Measurements from ENCODE around the gene SRSF11. TPM values are rescaled to one million over a fixed set of nuclear protein-coding genes. Genes with fewer than 3 reads are reported as not detected.
A peak's percentile ranks its signal among the peaks of the same experiment; 100 is the strongest.
"Not testable (repeated sequence)": the region's sequence is repeated elsewhere in the genome, so short reads cannot be mapped to it uniquely, and the experiment has no call there.

Gene SRSF11
- total RNA-seq, 2 experiments from 2014 or later, result 177 to 178 TPM

DNA sequence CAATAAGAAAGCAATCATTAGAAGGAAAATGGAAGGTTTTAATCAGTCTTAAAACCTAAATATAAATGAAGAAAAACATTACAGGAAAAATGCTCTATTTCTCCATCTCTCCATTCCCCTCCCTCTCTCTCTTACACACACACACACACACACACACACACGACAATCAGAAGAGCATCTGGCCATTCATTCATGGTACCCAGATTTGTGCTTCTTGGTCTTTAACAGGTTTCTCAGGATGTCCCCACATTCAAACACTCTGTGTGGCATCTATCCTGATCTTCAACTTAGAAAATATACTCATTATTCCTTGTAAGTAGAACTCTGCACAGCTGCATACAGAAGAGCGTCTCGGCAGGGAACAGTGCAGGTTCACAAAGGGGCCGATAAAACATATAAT, 16.6 kb upstream of the SRSF11 start:
- no peak for DNase-seq
- Mint-ChIP-seq H3K4me3 (peak overlapping the region; percentile 97), H3K9me3 (no peaks in the 10 kb centered on the region), H3K27ac (peak overlapping the region; percentile 99), H3K4me1 (peaks cover 62% of the 10 kb centered on the region), H3K27me3 (no peaks in the 10 kb centered on the region), H3K36me3 (ENCODE audit: low read depth) (peaks cover 19% of the 10 kb centered on the region)
- ChIA-PET CTCF (no interaction called here), POLR2A (interaction anchor here (0.7 to 11.1 kb wide), 9 partner anchors 9 to 876 kb away, joined by 3 to 123 read pairs (median 4); partner anchors contain the start of genes ANKRD13C, CTH, SRSF11 and ZRANB2)

GRCh38 chr1:70205071-70205433, 16.1 kb upstream of the SRSF11 start:
- H3K9me3 Mint-ChIP-seq, result no peaks in the 10 kb centered on the region
- H3K36me3 Mint-ChIP-seq (ENCODE audit: low read depth), result peaks cover 23% of the 10 kb centered on the region
- H3K4me1 Mint-ChIP-seq, result peaks cover 66% of the 10 kb centered on the region
- no peaks in the 10 kb centered on the region for H3K27me3 Mint-ChIP-seq
- ChIA-PET CTCF (no interaction called here), POLR2A (interaction anchor here (0.7 to 11.1 kb wide), 11 partner anchors 8 to 876 kb away, joined by 3 to 123 read pairs (median 8); partner anchors contain the start of genes ANKRD13C, CTH, SRSF11 and ZRANB2)
- no peak for DNase-seq
- H3K4me3 Mint-ChIP-seq, result peak overlapping the region; percentile 97
- H3K27ac Mint-ChIP-seq, result peak overlapping the region; percentile 99

DNA sequence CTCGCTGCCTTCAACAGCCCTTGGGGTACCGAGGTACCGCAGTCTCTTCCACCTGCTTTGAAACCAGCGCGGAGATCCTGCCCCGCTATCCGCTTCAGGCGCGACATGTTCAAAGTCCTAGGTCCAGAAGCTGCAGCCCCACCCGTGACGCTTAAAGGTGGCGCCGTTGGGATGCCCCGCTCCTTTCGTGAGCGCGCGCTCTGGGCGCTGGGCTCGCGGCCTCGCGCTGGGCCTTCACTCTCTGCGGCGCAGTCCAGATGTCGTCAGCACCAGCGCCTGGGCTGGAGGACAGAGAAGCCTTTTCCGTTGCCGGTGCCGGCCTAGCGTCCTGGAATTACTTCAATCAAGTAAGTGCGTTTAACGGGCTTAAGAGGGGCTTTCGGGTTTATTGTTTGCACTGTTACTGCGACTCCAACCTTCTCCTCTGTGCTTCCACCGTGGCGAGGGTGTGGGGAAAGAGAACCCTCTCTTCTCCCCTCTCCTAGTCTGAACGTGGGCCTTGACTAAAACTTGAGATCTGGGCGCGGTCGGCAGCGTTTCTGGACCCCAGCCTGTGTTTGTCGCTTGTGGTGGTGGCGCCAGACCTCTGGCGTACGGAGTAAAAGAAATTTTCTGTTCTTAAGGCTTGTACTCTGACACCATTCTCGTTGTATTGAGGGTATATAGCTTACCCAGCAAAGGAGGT, 15.6 kb upstream of the SRSF11 start, which contains the start of gene LRRC40:
Gene LRRC40 (minus strand): TSS at position 146 of the 685 bp plus-strand sequence. CDS start 39 bp downstream, at position 107.
- ChIA-PET POLR2A (interaction anchor here (0.9 to 11.1 kb wide), 13 partner anchors 9 to 1709 kb away, joined by 3 to 123 read pairs (median 7); partner anchors contain the start of genes ANKRD13C, CTH, DEPDC1 and SRSF11), CTCF (interaction anchor here (0.7 to 1.3 kb wide), 2 partner anchors 11 to 21 kb away, joined by 3 to 5 read pairs; no protein-coding TSS in a partner anchor)
- Mint-ChIP-seq H3K27me3 (no peaks in the 10 kb centered on the region), H3K27ac (peak within 1 kb of the TSS; percentile 99), H3K4me3 (peak within 1 kb of the TSS; percentile 97), H3K36me3 (ENCODE audit: low read depth) (peaks cover 21% of the 10 kb centered on the region), H3K4me1 (peaks cover 70% of the 10 kb centered on the region), H3K9me3 (no peaks in the 10 kb centered on the region)
- peak; percentile 97 for DNase-seq

- H3K4me1 Mint-ChIP-seq, result peaks cover 78% of the 10 kb centered on the region
- not testable (repeated sequence) for H3K9me3 Mint-ChIP-seq, DNase-seq, H3K27me3 Mint-ChIP-seq
- ChIA-PET CTCF (interaction anchor here (1.3 to 4.2 kb wide), 2 partner anchors 10 to 14 kb away, joined by 5 to 13 read pairs; partner anchors contain the start of gene SRSF11), POLR2A (interaction anchor here (0.6 to 11.1 kb wide), 12 partner anchors 9 to 1710 kb away, joined by 3 to 123 read pairs (median 6); partner anchors contain the start of genes ANKRD13C, CTH, DEPDC1 and SRSF11)
- peaks cover 18% of the 10 kb centered on the region for H3K36me3 Mint-ChIP-seq (ENCODE audit: low read depth)
- peak overlapping the region; percentile 99 for H3K27ac Mint-ChIP-seq
- peak overlapping the region; percentile 97 for H3K4me3 Mint-ChIP-seq
Measured at GRCh38 chr1:70206833-70207232, 14.3 kb upstream of the SRSF11 start.

DNA sequence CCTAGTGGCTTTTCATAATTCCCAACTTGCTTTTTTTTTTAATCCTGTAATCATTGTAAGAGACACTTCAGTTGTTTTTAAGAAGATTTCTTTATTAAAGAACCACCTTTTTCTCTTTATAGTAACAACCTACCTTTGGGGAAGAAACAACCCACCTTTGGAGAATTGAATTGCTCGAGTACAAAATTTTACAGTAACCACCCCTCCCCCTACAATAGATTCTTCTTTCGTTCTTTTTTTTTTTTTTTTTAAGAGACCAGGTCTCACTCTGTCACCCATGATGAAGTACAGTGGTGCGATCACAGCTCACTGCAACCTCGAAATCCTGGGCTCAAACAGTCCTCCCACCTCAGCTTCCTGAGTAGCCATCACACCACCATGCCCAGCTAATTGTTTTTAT, 13.7 kb upstream of the SRSF11 start:
- peak overlapping the region; percentile 97 for H3K4me3 Mint-ChIP-seq
- H3K36me3 Mint-ChIP-seq (ENCODE audit: low read depth), result peaks cover 18% of the 10 kb centered on the region
- H3K27ac Mint-ChIP-seq, result peak overlapping the region; percentile 65
- no peaks in the 10 kb centered on the region for H3K27me3 Mint-ChIP-seq
- ChIA-PET POLR2A (interaction anchor here (0.8 to 11.1 kb wide), 3 partner anchors 13 to 147 kb away, joined by 4 to 123 read pairs (median 27); partner anchors contain the start of genes ANKRD13C and SRSF11), CTCF (interaction anchor here (4.2 kb wide), 1 partner anchor 13 kb away, joined by 13 read pairs; the partner anchor contains the start of gene SRSF11)
- H3K4me1 Mint-ChIP-seq, result peaks cover 73% of the 10 kb centered on the region
- H3K9me3 Mint-ChIP-seq, result no peaks in the 10 kb centered on the region
- DNase-seq, result no peak

- Mint-ChIP-seq H3K4me1 (peaks cover 65% of the 10 kb centered on the region), H3K9me3 (no peaks in the 10 kb centered on the region), H3K36me3 (ENCODE audit: low read depth) (peaks cover 20% of the 10 kb centered on the region), H3K27ac (peak overlapping the region; percentile 26), H3K4me3 (no peak overlapping the region), H3K27me3 (no peaks in the 10 kb centered on the region)
- ChIA-PET POLR2A (interaction anchor here (1.2 to 11.1 kb wide), 4 partner anchors 12 to 203 kb away, joined by 5 to 123 read pairs (median 12); partner anchors contain the start of genes ANKRD13C, CTH and SRSF11), CTCF (interaction anchor here (4.2 kb wide), 1 partner anchor 12 kb away, joined by 13 read pairs; the partner anchor contains the start of gene SRSF11)
- DNase-seq, result no peak
Measured at GRCh38 chr1:70208292-70208691, 12.9 kb upstream of the SRSF11 start.

DNA sequence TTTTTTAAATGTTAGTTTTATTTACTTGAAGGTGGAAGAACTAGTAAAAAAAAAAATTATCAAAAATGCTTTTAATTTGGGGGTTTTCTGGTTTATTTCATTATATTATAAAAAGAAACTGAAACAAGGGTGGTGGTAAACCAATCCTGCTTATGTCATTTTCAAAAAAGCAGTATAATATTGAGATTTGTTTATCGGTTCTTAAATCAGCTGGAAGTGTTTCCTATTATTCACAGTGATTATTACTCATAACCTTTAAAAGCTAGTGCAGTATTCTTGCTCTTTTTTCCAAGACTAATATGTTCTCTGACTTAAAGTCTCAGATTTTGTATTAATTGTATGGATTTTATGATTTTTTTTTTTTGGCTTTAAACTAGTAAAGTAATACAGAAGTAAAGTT, 10.4 kb upstream of the SRSF11 start:
- no peaks in the 10 kb centered on the region for H3K9me3 Mint-ChIP-seq
- ChIA-PET CTCF (interaction anchor here (1.0 kb wide), 2 partner anchors 10 to 76 kb away, joined by 3 read pairs; partner anchors contain the start of gene SRSF11), POLR2A (interaction anchor here (0.7 to 11.1 kb wide), 4 partner anchors 10 to 144 kb away, joined by 3 to 123 read pairs (median 4); partner anchors contain the start of genes ANKRD13C and SRSF11)
- H3K27me3 Mint-ChIP-seq, result no peaks in the 10 kb centered on the region
- peak overlapping the region; percentile 47 for H3K27ac Mint-ChIP-seq
- H3K36me3 Mint-ChIP-seq (ENCODE audit: low read depth), result peaks cover 22% of the 10 kb centered on the region
- no peak overlapping the region for H3K4me3 Mint-ChIP-seq
- no peak for DNase-seq
- H3K4me1 Mint-ChIP-seq, result peaks cover 50% of the 10 kb centered on the region

DNA sequence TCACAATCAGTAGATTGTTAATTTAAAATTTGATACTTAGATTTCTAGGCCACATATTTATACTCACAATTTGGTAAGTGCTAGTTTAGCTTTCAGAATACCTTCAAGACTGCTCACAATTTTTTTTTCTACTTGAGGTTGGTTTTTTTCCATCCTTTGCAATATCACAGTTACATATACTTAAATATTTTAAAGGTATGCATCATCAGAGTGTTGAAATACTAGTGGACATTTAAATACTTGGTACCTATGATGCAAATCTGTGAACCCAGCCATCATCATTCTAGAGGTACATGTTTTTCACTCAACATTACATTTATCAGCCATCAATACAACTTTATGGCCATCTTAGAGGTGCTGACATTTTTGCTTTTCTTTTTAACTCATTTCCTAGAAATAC, 9.6 kb upstream of the SRSF11 start:
- ChIA-PET CTCF (interaction anchor here (1.0 kb wide), 1 partner anchor 10 kb away, joined by 3 read pairs; the partner anchor contains the start of gene SRSF11), POLR2A (interaction anchor here (1.6 to 11.1 kb wide), 3 partner anchors 9 to 143 kb away, joined by 4 to 123 read pairs (median 4); partner anchors contain the start of genes ANKRD13C and SRSF11)
- H3K4me3 Mint-ChIP-seq, result no peak overlapping the region
- DNase-seq, result no peak
- peaks cover 48% of the 10 kb centered on the region for H3K4me1 Mint-ChIP-seq
- no peaks in the 10 kb centered on the region for H3K9me3 Mint-ChIP-seq
- H3K27ac Mint-ChIP-seq, result peak overlapping the region; percentile 47
- H3K27me3 Mint-ChIP-seq, result no peaks in the 10 kb centered on the region
- H3K36me3 Mint-ChIP-seq (ENCODE audit: low read depth), result peaks cover 26% of the 10 kb centered on the region

- peak overlapping the region; percentile 30 for H3K4me3 Mint-ChIP-seq
- peaks cover 41% of the 10 kb centered on the region for H3K36me3 Mint-ChIP-seq (ENCODE audit: low read depth)
- no peak for DNase-seq
- no peaks in the 10 kb centered on the region for H3K27me3 Mint-ChIP-seq
- H3K9me3 Mint-ChIP-seq, result no peaks in the 10 kb centered on the region
- H3K27ac Mint-ChIP-seq, result peak overlapping the region; percentile 41
- ChIA-PET CTCF (interaction anchor here (1.5 to 2.3 kb wide), 2 partner anchors 12 to 86 kb away, joined by 3 to 13 read pairs; no protein-coding TSS in a partner anchor), POLR2A (interaction anchor here (1.9 to 3.1 kb wide), 4 partner anchors 12 to 134 kb away, joined by 5 to 123 read pairs (median 18); partner anchors contain the start of genes ANKRD13C and LRRC40)
- H3K4me1 Mint-ChIP-seq, result peaks cover 43% of the 10 kb centered on the region
Measured at GRCh38 chr1:70220015-70220414, 1.2 kb upstream of the SRSF11 start.

GRCh38 chr1:70220517-70221237, 503 bp upstream of the SRSF11 start:
- Mint-ChIP-seq H3K27me3 (no peaks in the 10 kb centered on the region), H3K9me3 (no peaks in the 10 kb centered on the region), H3K4me3 (peak overlapping the region; percentile 86), H3K4me1 (peaks cover 43% of the 10 kb centered on the region), H3K36me3 (ENCODE audit: low read depth) (peaks cover 38% of the 10 kb centered on the region), H3K27ac (peak overlapping the region; percentile 91)
- no peak for DNase-seq
- POLR2A ChIA-PET, result interaction anchor here (0.6 to 3.1 kb wide), 13 partner anchors 10 to 862 kb away, joined by 3 to 123 read pairs (median 5); partner anchors contain the start of genes ANKRD13C, CTH, LRRC40 and ZRANB2
- CTCF ChIA-PET, result interaction anchor here (0.7 to 2.3 kb wide), 7 partner anchors 9 to 860 kb away, joined by 3 to 13 read pairs (median 3); partner anchors contain the start of gene ZRANB2

GRCh38 chr1:70222716-70223235, 1.6 kb downstream of the SRSF11 start:
- no peak for DNase-seq
- Mint-ChIP-seq H3K4me3 (peak overlapping the region; percentile 86), H3K36me3 (ENCODE audit: low read depth) (peaks cover 29% of the 10 kb centered on the region), H3K27me3 (no peaks in the 10 kb centered on the region), H3K9me3 (no peaks in the 10 kb centered on the region), H3K27ac (peak overlapping the region; percentile 91), H3K4me1 (peaks cover 59% of the 10 kb centered on the region)
- ChIA-PET CTCF (no interaction called here), POLR2A (interaction anchor here (0.7 to 1.7 kb wide), 7 partner anchors 13 to 132 kb away, joined by 3 to 11 read pairs (median 6); partner anchors contain the start of gene ANKRD13C)

DNA sequence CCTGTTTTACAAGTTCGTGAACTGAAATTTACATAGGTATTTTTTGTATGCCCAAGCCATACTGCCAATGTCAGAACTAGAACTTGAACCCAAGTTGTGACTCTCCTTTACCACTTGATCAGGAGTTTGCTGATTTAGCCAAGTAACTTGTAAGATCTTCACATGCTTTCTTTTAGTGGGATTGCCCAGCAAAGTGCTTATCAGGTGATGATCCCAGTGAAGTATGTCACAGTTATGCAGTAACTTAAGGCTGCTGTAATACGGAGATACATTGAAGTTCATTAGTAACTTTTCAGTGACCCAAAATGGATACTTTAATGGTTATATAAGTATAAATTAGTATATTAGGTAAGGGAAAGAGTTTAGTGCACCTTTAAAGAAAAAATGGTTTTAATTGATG, 3.8 kb downstream of the SRSF11 start:
- H3K27ac Mint-ChIP-seq, result no peak overlapping the region
- H3K27me3 Mint-ChIP-seq, result no peaks in the 10 kb centered on the region
- no peaks in the 10 kb centered on the region for H3K9me3 Mint-ChIP-seq
- peaks cover 38% of the 10 kb centered on the region for H3K36me3 Mint-ChIP-seq (ENCODE audit: low read depth)
- H3K4me1 Mint-ChIP-seq, result peaks cover 58% of the 10 kb centered on the region
- CTCF ChIA-PET, result no interaction called here
- POLR2A ChIA-PET, result no interaction called here
- DNase-seq, result no peak
- no peak overlapping the region for H3K4me3 Mint-ChIP-seq
